AG08395 (cell line): ENCODE measurements around the gene IKBKE.
A peak's percentile ranks its signal among the peaks of the same experiment; 100 is the strongest.

Experiments used
- DNase-seq: peaks from one replicate; pipeline ENCODE4 v3.0.0; 2012; ENCODE audit warnings: mixed read lengths, low spot score

Gene IKBKE

GRCh38 chr1:206541236-206541833 lies 71.1 kb downstream of the IKBKE start:
- DNase-seq: no peak

GRCh38 chr1:206544562-206545257 lies 74.4 kb downstream of the IKBKE start:
- DNase-seq: peak; percentile 81

DNA sequence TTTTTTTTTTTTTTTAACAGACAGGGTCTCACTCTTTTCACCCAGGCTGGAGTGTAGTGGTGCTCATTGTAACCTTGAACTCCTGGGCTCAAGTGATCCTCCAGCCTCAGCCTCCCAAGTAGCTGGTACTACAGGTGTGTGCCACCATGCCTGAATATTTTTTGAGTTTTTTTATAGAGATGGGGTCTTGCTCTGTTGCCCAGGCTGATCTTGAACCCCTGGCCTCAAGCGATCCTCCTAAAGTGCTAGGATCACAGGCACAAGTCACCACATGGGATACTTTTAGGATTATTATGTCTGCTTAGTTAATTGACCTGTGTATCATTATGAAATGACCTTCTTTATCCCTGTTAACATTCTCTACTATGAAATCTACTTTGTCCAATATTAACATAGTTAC lies 75.1 kb downstream of the IKBKE start:
- DNase-seq: no peak
